Endometrium (tissue), 2 donors: ENCODE measurements around the gene SON.
A peak's percentile ranks its signal among the peaks of the same experiment; 100 is the strongest.
"Not testable (repeated sequence)": the region's sequence is repeated elsewhere in the genome, so short reads cannot be mapped to it uniquely, and the experiment has no call there.

ENCODE experiments used
- FAIRE-seq: peaks from 2 replicates; lab custom pipeline; 2012; peaks lifted over from hg19 to GRCh38; lab: Jason Lieb, UNC
- donor health status: control.
- donor health status: control.

Gene SON, protein sequence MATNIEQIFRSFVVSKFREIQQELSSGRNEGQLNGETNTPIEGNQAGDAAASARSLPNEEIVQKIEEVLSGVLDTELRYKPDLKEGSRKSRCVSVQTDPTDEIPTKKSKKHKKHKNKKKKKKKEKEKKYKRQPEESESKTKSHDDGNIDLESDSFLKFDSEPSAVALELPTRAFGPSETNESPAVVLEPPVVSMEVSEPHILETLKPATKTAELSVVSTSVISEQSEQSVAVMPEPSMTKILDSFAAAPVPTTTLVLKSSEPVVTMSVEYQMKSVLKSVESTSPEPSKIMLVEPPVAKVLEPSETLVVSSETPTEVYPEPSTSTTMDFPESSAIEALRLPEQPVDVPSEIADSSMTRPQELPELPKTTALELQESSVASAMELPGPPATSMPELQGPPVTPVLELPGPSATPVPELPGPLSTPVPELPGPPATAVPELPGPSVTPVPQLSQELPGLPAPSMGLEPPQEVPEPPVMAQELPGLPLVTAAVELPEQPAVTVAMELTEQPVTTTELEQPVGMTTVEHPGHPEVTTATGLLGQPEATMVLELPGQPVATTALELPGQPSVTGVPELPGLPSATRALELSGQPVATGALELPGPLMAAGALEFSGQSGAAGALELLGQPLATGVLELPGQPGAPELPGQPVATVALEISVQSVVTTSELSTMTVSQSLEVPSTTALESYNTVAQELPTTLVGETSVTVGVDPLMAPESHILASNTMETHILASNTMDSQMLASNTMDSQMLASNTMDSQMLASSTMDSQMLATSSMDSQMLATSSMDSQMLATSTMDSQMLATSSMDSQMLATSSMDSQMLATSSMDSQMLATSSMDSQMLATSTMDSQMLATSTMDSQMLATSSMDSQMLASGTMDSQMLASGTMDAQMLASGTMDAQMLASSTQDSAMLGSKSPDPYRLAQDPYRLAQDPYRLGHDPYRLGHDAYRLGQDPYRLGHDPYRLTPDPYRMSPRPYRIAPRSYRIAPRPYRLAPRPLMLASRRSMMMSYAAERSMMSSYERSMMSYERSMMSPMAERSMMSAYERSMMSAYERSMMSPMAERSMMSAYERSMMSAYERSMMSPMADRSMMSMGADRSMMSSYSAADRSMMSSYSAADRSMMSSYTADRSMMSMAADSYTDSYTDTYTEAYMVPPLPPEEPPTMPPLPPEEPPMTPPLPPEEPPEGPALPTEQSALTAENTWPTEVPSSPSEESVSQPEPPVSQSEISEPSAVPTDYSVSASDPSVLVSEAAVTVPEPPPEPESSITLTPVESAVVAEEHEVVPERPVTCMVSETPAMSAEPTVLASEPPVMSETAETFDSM (N-terminal part only)

DNA sequence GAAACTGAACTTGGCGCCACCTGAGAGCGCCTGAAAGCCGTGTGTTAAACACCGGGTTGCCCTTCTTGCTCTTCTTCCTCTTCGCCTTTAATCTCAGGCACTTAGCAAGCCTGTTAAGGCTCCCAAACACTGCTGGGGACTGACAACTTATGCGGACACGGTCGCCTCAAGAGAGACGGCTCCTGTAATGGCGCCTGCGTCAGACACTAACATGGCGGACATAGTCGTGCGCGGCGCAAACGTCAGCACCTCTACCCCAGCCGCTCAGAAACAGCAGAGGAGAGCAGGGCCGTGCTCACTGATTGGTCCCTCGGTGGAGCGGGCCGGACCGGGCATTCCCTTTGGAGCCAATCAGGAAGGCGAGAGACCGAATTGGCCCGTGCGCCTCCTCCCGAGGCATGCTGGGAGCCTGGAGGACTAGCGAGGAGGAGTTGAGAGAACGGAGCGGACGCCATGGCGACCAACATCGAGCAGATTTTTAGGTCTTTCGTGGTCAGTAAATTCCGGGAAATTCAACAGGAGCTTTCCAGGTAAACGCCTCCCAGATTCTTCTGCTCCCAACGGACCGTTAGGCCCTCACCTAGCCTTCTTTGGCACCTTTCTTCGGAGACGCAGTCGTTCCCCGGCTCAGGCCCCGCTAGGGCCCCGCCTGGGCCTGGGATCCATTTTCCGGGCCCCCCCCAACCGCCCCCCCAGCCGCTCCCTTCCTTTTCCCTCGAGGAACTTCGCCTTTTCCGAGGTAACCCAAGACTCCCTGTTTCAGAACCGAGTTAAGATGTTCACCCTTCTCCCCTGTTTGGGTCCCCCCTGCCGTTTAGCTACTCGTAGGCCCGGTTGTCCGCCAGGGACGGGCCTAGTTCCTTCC, at the start of gene SON:
TSS of gene SON (plus strand) at position 399 of the 865 bp plus-strand sequence. CDS start at position 454, 55 bp downstream.
- peak; percentile 91 for FAIRE-seq

DNA sequence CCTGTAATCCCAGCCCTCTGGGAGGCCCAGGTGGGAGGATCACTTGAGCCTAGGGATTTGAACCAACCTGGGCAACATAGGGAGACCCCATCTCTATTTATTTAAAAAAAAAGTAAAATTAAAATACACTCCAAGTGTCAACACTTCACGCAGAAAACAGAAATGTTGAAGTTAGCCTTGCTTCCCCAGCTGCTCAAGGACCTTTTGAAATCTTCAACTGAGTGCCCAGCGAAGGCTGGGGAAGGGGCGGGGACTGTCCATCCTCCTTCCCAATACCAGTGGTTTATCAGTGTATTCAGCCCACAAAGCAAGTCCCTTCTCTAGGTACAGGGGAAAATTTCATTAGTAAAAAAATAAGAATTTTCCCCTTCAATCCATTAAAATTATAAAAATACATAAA, 49.1 kb upstream of the SON start:
- FAIRE-seq, result no peak

GRCh38 chr21:33495743-33496142, 47.1 kb upstream of the SON start:
- no peak for FAIRE-seq

DNA sequence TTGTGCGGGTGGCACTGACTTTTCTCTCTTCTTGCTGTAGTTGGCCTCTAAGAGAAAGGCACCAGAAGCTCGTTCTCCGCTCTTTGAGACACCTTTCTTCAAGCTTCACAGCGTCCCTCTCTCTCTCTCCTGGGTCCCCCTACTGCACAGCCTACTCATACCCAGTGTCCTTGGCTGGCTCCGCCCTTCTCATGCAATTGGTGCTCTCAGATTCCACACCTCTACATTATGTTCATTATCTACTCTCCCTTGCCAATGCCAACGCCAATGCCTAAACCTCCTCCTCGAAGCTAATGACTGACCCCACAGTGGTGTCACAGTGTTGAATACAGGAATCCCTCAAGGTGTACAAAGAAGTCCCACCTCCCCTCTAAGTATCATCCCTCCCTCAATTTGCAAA, 46.5 kb upstream of the SON start:
- no peak for FAIRE-seq

GRCh38 chr21:33505833-33506232, 37.0 kb upstream of the SON start:
- no peak for FAIRE-seq

- not testable (repeated sequence) for FAIRE-seq
Observed at GRCh38 chr21:33507003-33507402, 35.8 kb upstream of the SON start.

- FAIRE-seq, result no peak
Observed at GRCh38 chr21:33510826-33511225, 32.0 kb upstream of the SON start.

GRCh38 chr21:33511639-33512038, 31.2 kb upstream of the SON start:
- no peak for FAIRE-seq

DNA sequence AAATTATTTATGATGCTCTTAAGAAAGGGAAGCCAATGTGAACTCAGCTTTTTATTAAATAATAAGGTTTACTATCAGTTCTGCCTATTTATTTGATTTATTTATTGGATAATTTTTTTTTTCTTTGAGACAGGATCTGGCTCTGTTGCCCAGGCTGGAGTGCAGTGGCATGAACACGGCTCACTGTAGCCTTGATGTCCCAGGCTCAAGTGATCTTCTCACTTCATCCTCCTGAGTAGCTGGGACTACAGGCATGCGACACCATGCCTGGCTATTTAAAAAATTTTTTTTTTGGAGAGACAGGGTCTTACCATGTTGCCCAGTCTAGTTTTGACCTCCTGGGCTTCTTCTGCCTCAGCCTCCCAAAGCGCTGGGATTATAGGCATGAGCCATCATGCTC, 30.4 kb upstream of the SON start:
- FAIRE-seq, result no peak

- FAIRE-seq, result no peak
Observed at GRCh38 chr21:33514229-33514628, 28.6 kb upstream of the SON start.

DNA sequence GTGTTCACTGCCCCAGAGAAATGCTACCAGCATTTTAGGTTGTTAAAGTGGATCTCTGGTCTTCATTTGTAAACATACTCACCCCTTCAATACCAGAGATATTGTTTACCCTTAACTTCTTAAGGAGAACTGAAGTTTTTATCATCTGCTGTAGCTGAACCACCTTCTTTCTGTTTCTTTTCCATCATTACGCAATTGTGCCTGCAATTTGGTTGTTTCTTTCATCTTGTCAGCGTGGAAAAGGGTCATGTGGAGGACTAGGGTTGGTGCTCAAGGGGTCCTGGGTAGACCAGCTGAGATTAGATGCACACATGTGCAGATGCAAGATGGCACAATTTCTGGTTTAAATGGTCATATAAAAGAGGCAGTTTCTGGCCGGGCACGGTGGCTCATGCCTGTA, 23.9 kb upstream of the SON start:
- FAIRE-seq, result no peak

DNA sequence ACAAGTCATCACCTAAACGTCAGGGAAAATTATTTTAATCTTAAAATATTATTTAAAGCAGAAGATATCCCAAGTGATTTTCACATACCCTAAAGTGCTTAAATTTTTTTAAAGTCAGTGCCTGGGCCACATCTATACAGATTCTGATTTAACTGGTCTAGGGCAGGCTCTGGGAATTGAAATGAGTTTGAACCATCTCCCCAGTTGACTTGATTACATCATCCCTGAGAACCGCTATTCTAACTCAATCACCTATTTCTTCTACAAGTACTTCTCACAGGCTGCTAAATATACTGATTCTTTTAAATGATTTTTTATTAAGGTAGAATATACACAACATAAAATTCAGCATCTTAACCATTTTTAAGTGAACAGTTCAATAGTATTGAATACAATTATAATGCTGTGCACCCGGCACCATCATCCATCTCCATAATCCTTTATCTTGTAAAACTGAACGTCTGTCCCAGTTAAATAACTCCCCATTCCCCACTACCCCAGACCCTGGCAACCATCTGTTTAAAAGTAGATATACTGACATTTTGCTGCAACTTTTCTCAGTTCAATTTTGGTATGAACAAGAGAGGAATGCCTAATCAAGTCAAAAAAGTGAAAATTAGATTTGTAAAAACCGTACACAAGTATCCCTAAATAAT, 20.4 kb upstream of the SON start:
- FAIRE-seq, result no peak

DNA sequence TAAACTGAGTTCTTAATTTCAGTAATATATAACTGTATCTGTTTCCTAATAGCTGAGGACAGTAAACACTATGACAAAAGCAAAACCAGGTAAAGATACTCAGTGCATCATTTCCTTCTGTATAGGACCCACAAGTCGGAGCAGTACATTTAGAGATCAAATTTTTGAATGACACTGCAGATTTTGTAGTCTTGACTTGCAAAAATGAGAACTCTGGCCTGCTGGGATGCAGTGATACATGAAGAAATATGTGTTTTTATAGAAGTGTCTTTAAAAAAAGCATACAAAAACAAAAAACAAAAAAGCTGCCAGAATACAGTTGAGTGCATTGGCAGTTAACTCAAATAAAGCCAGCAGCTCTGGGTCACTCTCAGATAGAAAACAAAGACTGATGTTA, 19.9 kb upstream of the SON start:
- no peak for FAIRE-seq

GRCh38 chr21:33531007-33531406, 11.8 kb upstream of the SON start:
- no peak for FAIRE-seq

- FAIRE-seq, result no peak
Observed at GRCh38 chr21:33537212-33537611, 5.6 kb upstream of the SON start.

DNA sequence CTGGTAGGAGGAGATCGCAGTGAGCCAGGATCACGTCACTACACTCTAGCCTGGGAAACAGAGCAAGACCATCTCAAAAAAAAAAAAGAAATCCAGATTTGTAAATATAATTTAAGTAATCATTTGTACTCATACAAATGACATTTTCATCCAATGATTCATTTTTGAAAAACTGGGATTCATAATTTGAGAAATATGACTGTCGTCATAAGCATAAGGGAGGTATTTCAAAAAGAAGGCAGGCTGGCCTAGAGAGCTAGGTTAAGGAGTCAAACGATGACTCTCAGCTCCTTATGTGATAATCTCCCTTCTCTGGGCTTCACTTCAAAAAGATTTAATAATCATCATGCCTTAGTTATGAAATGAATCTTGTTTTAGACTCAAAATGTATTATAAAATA, 3.2 kb upstream of the SON start:
- FAIRE-seq, result no peak

GRCh38 chr21:33540711-33541104, 2.1 kb upstream of the SON start:
- FAIRE-seq, result no peak

- no peak for FAIRE-seq
Observed at GRCh38 chr21:33541105-33541711, 1.6 kb upstream of the SON start.

DNA sequence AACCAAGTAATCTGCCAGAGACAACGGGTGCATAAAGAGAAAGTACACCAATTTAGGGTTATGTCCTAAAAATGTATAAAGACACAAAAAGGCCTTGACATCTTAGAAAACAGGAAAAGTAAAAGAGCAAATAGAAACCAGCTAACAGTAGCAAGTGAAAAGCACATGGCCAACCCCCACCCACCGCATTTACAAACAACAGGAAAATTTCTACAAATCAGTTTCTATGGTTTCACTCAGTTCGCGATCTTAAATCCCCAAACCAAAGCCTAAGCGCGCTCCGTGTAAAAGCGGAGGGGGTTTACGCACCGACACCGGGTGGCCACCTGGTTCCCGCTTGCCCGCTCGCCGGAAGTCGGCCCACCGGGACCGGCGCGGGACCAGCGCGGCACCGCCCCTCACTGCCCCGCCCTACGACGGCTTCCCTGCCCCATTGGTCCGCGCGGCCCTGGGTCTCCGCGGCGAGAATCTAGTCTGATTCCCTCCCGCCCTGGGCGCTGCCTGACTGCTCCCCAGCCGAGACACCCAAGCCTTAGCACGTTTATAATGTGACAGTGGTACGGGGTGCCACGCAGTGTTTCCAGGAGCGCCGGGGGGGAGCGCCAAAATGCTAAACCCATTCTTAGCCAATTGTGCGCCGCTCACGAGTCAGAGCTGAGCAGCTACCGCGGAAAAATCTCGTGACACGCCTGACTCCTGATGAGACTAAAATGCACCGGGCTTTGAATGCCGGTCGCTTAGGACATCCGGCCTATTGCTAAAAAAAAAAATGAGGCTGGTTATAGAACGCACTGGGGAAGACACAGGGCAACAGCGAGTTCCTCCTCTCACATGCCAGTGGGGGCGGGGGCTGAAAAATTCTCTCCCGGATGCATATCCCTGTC, 840 bp upstream of the SON start, which contains the start of gene GART:
TSS of gene GART (minus strand) at position 362 of the 884 bp plus-strand sequence. CDS start 2,802 bp downstream, outside the sequence.
- no peak for FAIRE-seq
